Measurements from ENCODE around the gene TUBB8. TPM values are rescaled to one million over a fixed set of nuclear protein-coding genes. Genes with fewer than 3 reads are reported as not detected.

The TUBB8 gene
- total and polyA plus RNA-seq, 3 donors from 2014 or later: 0.63 to 2.0 (median 1.4) TPM

DNA sequence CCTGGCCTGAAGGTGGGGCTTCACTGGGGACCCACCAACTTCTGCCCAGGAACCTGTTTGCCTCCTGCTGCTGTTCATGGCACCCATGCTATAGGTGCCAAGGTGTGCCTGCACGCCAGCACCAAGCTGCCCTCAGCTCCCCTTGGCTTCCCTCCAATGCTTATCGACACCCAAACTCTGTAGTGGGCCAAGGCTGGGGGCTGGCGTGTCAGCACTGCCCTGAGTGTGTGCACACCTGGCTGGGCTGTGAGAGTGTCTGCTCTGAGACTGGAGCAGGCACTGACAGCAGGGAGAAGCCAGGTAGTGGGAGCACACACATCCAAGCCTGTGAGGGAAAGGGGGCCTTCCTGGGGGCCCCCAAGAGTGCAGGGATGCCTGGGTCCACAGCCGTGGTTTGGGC lies 43.1 kb upstream of the TUBB8 start:
- 76 to 80% methylated on average over 1 to 4 of the region's 4 CpGs for WGBS, 2 donors
- no peak overlapping the region for H3K4me3 ChIP-seq
- intact Hi-C loops (cut with DNase I; ENCODE audit: low total_unique reads): no loop called here
- H3K36me3 ChIP-seq (ENCODE audit: low read depth, missing control alignments): no peaks in the 10 kb centered on the region
- no peak overlapping the region for H3K27ac ChIP-seq
- no peak for DNase-seq
- H3K27me3 ChIP-seq: no peaks in the 10 kb centered on the region
- H3K4me1 ChIP-seq: no peaks in the 10 kb centered on the region
- no peak for TF ChIP-seq POLR2A (IDR thresholded peaks at IDR 0.05)
- TF ChIP-seq, protein P1, sequence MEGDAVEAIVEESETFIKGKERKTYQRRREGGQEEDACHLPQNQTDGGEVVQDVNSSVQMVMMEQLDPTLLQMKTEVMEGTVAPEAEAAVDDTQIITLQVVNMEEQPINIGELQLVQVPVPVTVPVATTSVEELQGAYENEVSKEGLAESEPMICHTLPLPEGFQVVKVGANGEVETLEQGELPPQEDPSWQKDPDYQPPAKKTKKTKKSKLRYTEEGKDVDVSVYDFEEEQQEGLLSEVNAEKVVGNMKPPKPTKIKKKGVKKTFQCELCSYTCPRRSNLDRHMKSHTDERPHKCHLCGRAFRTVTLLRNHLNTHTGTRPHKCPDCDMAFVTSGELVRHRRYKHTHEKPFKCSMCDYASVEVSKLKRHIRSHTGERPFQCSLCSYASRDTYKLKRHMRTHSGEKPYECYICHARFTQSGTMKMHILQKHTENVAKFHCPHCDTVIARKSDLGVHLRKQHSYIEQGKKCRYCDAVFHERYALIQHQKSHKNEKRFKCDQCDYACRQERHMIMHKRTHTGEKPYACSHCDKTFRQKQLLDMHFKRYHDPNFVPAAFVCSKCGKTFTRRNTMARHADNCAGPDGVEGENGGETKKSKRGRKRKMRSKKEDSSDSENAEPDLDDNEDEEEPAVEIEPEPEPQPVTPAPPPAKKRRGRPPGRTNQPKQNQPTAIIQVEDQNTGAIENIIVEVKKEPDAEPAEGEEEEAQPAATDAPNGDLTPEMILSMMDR (IDR thresholded peaks at IDR 0.05): no peak
- H3K9me3 ChIP-seq: no peaks in the 10 kb centered on the region

DNA sequence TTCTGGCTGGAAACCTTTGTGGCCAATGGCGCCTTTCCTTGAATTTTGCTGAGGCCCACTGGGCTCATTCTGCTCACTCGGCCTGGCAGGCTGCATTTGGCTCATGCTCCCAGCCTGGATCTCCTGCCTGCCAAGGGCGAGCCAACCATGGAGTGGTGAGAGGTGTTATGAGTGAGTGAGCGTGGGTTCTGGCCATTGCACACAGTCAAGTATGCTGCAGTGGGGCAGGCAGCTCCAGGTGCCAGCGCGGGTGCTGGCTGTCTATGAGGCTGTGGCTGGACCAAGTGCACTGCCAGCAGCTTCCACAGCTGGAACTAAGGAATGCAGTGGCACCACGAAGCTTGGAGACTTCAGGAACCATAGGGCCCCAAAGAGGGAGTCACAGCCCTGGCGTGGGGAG lies 42.2 kb upstream of the TUBB8 start:
- DNase-seq: no peak

DNA sequence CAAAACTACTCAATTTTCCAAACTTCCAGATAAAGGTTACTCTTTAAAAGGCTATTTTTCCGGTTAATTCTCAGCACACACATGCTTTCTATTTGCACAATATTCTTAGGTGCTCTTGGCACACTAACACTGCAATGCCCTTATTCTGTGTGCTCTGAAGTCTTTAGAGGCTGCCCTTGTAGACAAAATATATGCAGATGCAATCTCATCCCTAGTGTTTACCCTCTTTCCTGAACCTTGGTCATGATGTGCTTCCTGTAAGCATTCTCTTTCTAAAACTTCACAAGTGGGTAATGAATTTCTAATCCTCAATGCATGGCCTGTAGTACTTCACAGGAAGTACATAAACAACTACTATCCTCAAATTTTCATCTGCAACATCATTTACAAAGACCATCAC lies 41.1 kb upstream of the TUBB8 start:
- H3K36me3 ChIP-seq (ENCODE audit: low read depth, missing control alignments): no peaks in the 10 kb centered on the region
- no peaks in the 10 kb centered on the region for H3K27me3 ChIP-seq
- H3K4me3 ChIP-seq: no peak overlapping the region
- DNase-seq: no peak
- H3K4me1 ChIP-seq: no peaks in the 10 kb centered on the region
- 79 to 97% methylated on average over 1 of the region's 1 CpG for WGBS, 2 donors
- no peak overlapping the region for H3K27ac ChIP-seq
- no peaks in the 10 kb centered on the region for H3K9me3 ChIP-seq
- intact Hi-C loops (cut with DNase I; ENCODE audit: low total_unique reads): no loop called here
- TF ChIP-seq, protein P1 (IDR thresholded peaks at IDR 0.05): no peak
- TF ChIP-seq POLR2A (IDR thresholded peaks at IDR 0.05): no peak

More for the DNA sequence above, 42.2 kb upstream of the TUBB8 start:
- intact Hi-C loops (cut with DNase I; ENCODE audit: low total_unique reads): no loop called here
- Histone ChIP-seq H3K4me3 (no peak overlapping the region), H3K9me3 (no peaks in the 10 kb centered on the region), H3K4me1 (no peaks in the 10 kb centered on the region), H3K27me3 (no peaks in the 10 kb centered on the region), H3K27ac (no peak overlapping the region), H3K36me3 (ENCODE audit: low read depth, missing control alignments) (no peaks in the 10 kb centered on the region)
- WGBS, 2 donors: 86% methylated on average over 8 of the region's 8 CpGs
- TF ChIP-seq, protein P1 (IDR thresholded peaks at IDR 0.05): no peak
- no peak for TF ChIP-seq POLR2A (IDR thresholded peaks at IDR 0.05)

DNA sequence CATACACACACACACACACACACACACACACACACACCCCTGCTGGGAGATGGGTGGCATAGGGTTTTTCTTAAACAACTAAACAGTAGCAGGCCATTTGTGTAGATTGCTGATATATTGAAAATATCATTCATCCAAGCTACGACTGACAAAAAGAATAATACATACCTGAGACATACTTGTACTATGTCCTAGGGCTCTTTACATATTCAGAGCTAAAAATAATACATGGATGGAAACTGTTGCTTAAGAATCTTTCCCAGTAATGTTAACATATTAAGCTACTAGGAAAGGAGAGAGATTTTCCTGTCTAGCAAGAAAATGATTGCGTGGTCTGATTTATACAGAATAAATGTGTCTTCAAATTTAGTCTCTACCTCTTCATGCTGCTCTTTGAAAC lies 40.2 kb upstream of the TUBB8 start:
- no peak for DNase-seq
- 87 to 89% methylated on average over 2 of the region's 2 CpGs for WGBS, 2 donors
- Histone ChIP-seq H3K27ac (no peak overlapping the region), H3K36me3 (ENCODE audit: low read depth, missing control alignments) (no peaks in the 10 kb centered on the region), H3K4me1 (no peaks in the 10 kb centered on the region), H3K4me3 (no peak overlapping the region), H3K9me3 (no peaks in the 10 kb centered on the region), H3K27me3 (no peaks in the 10 kb centered on the region)
- TF ChIP-seq, protein P1 (IDR thresholded peaks at IDR 0.05): no peak
- no peak for TF ChIP-seq POLR2A (IDR thresholded peaks at IDR 0.05)
- intact Hi-C loops (cut with DNase I; ENCODE audit: low total_unique reads): no loop called here

DNA sequence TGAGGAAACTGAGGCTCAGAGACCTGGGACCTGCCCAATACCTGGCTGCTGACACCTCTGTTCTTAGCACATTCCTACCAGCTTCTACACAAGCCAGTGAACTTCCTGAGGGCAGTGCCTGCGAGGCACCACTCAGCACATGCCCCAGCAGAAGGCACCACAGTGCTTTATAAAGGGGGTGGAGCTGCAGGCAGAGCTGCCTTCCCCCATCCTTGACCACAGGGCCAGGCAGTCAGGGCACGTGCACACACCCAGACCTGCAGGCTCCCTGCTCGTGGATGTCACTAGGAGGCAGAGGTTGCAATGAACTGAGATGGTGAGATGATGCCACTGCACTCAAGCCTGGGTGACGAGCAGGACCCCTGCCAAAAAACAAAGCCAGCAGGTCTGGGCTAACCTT lies 39.2 kb upstream of the TUBB8 start:
- no peak for DNase-seq
- Histone ChIP-seq H3K4me1 (no peaks in the 10 kb centered on the region), H3K36me3 (ENCODE audit: low read depth, missing control alignments) (no peaks in the 10 kb centered on the region), H3K9me3 (no peaks in the 10 kb centered on the region), H3K27ac (no peak overlapping the region), H3K4me3 (no peak overlapping the region), H3K27me3 (no peaks in the 10 kb centered on the region)
- WGBS, 2 donors: 57 to 78% methylated on average over 3 to 4 of the region's 4 CpGs
- TF ChIP-seq, protein P1 (IDR thresholded peaks at IDR 0.05): no peak
- TF ChIP-seq POLR2A (IDR thresholded peaks at IDR 0.05): no peak
- intact Hi-C loops (cut with DNase I; ENCODE audit: low total_unique reads): no loop called here

All from testis (tissue), 3 donors.